Measurements from ENCODE around the gene P2RX4.

GRCh38 chr12:121273364-121273896 lies 63.5 kb downstream of the P2RX4 start:
- TF ChIP-seq POLR2A (IDR thresholded peaks at IDR 0.05): no peak
- TF ChIP-seq POLR2AphosphoS5 (IDR thresholded peaks at IDR 0.05): no peak
- no peak for TF ChIP-seq CTCF (IDR thresholded peaks at IDR 0.05)
